Cardiac septum (tissue), 1 donor: ENCODE results near the gene IGHMBP2. TPM values are rescaled to one million over a fixed set of nuclear protein-coding genes. Genes with fewer than 3 reads are reported as not detected.
A peak's percentile ranks its signal among the peaks of the same experiment; 100 is the strongest.
"Not testable (repeated sequence)": the region's sequence is repeated elsewhere in the genome, so short reads cannot be mapped to it uniquely, and the experiment has no call there.

Experiments used
- DNase-seq: peaks from one replicate; pipeline ENCODE4 v3.0.0-alpha.2; 2020; ENCODE audit warnings: low spot score
- intact Hi-C: fragments of 100-400 bp; cut with DNase I; formaldehyde crosslinking; loops from one replicate; pipeline ENCODE4 v1.14.0; 2022
- total RNA-seq: library from RNA; stranded (reverse); fragmentation: NEBNext Ultra II Directional; extraction: Animal tissue kit (Norgen Biotek cat#: 25700); gene quantifications from one replicate; pipeline ENCODE4 v1.2.1, GENCODE V29; 2021
- donor health status: DM: no; HTN: no; CAD: no.

Gene IGHMBP2
- total RNA-seq, 1 donor from 2014 or later: 12.3 TPM

GRCh38 chr11:68884827-68885226 lies 18.9 kb upstream of the IGHMBP2 start:
- intact Hi-C loops, DNase-seq: not testable (repeated sequence)

- intact Hi-C loops: no loop called here
These were observed 13.7 kb upstream of the IGHMBP2 start for GRCh38 chr11:68889948-68890446.

GRCh38 chr11:68890490-68891231 lies 13.0 kb upstream of the IGHMBP2 start:
- peak; percentile 92 for DNase-seq
- intact Hi-C loops: no loop called here

More at GRCh38 chr11:68889948-68890446, 13.7 kb upstream of the IGHMBP2 start:
- DNase-seq: no peak

GRCh38 chr11:68891351-68891948 lies 12.2 kb upstream of the IGHMBP2 start:
- DNase-seq: no peak
- intact Hi-C loops: no loop called here

DNA sequence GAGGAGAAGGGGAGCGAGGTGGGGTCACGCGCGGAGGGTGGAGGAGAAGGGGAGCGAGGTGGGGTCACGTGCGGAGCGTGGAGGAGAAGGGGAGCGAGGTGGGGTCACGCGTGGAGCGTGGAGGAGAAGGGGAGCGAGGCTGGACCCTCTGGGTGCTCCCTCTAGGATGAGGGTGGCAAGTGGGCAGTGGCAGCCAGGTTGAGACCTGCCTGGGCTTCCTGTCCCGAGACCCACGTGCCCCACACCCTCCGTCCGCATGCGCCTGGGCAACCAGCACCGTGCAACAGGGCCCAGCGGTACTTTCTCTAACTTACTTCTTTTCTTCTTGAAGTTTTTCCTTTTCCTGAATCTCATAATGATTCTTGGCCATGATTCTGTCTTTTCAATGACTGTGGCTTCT lies 11.1 kb upstream of the IGHMBP2 start:
- intact Hi-C loops: no loop called here
- no peak for DNase-seq

- intact Hi-C loops: no loop called here
These were observed 10.4 kb upstream of the IGHMBP2 start for GRCh38 chr11:68893282-68893681.

GRCh38 chr11:68896171-68896959 lies 7.3 kb upstream of the IGHMBP2 start:
- intact Hi-C loops: no loop called here
- no peak for DNase-seq

More at GRCh38 chr11:68893282-68893681, 10.4 kb upstream of the IGHMBP2 start:
- DNase-seq: no peak

DNA sequence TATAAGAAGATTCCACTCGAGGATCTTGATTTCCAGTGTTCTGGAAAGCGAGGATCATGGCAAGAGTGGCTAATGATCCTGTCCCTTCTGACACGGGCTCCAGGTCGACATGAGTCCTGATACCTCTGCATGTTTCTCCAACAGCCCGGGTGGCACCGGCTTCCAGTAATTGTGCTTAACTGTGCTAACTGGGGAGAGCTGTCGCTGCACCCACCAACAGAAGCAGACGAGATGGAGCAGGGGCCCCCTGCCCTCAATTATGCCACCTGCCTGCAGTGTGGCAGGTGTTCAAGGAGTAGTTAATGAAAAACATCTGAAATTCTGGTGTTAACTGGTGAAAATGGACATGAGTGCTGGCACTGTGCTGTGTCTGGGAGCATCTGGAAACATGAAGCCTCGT lies 6.2 kb upstream of the IGHMBP2 start:
- intact Hi-C loops: no loop called here
- no peak for DNase-seq

GRCh38 chr11:68900835-68901381 lies 2.8 kb upstream of the IGHMBP2 start:
- no peak for DNase-seq
- intact Hi-C loops: loop anchor here (5.0 to 10.0 kb wide), 5 partner anchors 59 to 774 kb away; partner anchors contain the start of genes CCND1, CPT1A, LTO1 and TPCN2

DNA sequence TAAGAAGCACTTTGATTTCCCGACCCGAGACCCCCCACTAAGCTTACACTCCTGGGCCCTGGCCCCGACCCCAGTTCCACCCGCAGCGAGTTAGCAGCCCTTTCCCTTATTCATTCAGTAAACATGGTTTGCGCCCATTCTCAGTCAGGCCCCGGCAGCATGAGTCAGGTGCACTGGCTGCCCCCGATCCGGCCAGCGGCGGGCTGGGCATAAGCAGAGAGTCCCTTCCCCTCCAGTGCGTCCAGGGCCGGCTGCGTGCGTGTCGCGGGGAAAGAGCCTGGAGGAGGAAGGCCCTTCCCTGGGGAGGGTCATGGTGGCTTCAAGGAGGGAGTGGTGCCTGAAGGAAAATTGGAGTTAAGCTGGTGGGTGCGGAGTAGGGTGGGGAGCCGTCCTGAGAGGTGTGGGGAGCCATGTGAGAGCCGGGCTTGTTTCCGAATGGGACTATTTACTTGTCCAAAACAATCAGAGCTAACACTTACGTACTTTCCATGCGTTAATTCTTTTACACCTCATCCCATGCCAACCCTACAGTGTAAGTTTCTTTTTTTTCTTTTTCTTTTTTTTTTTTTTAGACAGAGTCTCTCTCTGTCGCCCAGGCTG lies 657 bp downstream of the IGHMBP2 start:
- no peak for DNase-seq
- intact Hi-C loops: loop anchor here (5.0 to 10.0 kb wide), 5 partner anchors 62 to 770 kb away; partner anchors contain the start of genes CCND1, CPT1A, LTO1 and TPCN2

DNA sequence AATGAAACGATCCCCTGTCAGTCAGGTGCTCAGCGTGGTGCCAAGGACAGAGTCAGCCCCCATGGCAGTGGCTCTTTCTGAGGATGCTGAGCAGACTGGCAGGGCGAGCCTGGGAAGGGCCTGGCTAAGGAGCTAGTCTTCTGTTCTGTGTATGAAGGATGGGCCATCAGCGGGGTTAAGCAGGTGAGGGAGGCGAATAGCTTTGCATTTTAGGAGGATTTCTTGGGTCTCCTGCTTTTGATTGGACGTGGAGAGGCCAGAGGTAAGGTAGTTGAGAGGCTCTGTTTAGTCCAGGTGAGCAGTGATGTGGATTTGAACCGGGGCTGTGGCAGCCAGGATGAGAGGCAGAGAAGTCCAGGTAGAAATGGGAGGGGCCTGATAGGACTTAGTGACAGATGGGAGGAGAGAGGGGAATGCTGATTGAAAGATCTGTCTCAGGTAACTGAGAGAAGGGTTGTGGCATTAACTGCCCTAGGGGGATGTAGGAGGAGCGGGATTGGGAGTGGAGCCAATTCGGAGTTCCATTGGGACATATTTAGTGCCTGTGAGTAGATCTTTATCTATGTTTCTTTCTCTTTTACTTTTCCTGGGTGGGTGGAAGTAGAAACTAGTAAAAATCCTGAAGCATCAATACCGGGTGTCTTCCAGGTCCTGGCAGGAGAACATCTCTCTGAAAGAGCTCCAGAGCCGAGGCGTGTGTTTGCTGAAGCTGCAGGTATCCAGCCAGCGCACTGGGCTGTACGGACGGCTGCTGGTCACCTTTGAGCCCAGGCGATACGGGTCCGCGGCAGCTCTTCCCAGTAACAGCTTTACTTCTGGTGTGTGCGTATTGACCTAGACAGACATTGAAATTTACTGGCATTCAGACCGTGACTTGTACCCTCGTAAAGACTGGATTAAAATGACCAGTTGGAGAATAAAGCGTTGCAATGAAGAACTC lies 2.0 kb downstream of the IGHMBP2 start:
- intact Hi-C loops: loop anchor here (10.0 kb wide), 3 partner anchors 179 to 769 kb away; partner anchors contain the start of genes CCND1 and LTO1
- DNase-seq: no peak

GRCh38 chr11:68908273-68908672 lies 4.6 kb downstream of the IGHMBP2 start:
- no peak for DNase-seq
- intact Hi-C loops: loop anchor here (10.0 kb wide), 3 partner anchors 177 to 767 kb away; partner anchors contain the start of genes CCND1 and LTO1

GRCh38 chr11:68910965-68911364 lies 7.3 kb downstream of the IGHMBP2 start:
- no peak for DNase-seq
- intact Hi-C loops: no loop called here

DNA sequence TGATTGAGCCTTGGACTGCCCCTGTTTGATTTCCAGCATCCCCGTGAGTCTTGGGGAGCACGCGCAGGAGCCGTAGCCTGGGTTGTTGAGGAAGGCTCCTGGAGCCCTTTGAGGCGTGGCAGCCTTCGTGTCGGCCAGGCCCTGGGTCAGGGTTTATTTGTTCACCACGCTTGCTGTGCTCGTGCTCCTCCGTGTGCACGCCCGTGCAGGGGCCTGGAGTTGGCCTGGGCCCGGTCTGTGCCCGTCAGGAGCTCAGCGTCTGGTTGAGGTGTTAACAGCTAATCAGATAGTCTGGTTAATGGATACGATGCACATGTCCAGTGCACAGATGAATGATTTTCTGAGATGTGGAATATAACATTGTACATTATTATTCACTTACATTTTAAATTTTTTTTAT lies 8.0 kb downstream of the IGHMBP2 start:
- no peak for DNase-seq
- intact Hi-C loops: no loop called here

GRCh38 chr11:68912254-68912653 lies 8.6 kb downstream of the IGHMBP2 start:
- intact Hi-C loops: no loop called here
- no peak for DNase-seq

DNA sequence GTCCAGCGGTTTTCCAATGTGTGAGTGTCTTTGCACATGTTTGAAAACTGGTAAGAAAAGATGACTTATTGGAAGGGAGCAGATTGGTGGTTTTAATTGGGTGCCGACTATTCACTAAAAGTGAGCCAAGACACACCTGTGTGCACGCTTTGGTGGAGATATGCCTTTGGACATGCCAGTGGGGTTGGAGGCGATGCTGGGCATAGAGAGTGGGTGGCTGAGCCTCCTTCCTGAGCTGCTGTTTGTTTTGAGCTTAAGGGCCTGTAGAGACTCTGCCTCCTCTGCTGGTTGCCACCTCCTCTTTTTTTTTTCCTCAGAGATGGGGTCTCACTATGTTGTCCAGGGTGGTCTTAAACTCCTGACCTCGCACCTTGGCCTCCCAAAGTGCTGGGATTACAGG lies 9.5 kb downstream of the IGHMBP2 start:
- intact Hi-C loops: no loop called here
- no peak for DNase-seq

GRCh38 chr11:68914761-68915160 lies 11.1 kb downstream of the IGHMBP2 start:
- intact Hi-C loops: no loop called here
- no peak for DNase-seq

DNA sequence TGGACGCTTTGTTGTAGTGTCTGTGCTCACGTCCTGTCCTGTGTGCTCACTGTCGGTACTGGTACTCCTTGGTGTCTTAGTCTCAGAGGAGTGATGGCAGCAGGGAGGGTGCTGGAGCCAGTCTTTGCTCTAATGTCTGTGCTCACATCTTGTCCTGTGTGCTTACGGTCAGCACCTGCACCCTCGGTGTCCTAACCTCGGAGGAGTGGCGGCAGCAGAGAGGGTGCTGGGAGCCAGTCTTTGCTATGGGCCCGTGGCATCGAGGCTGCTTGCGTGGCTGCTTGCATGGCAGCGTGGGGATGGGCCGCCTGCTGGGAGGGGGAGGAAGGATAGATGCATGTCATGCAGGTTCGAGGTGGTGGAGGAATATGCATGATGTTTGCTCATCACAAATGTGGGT lies 12.7 kb downstream of the IGHMBP2 start:
- no peak for DNase-seq
- intact Hi-C loops: no loop called here
